Measurements from ENCODE around the gene EIF5AL1. TPM values are rescaled to one million over a fixed set of nuclear protein-coding genes. Genes with fewer than 3 reads are reported as not detected.
"Not testable (repeated sequence)": the region's sequence is repeated elsewhere in the genome, so short reads cannot be mapped to it uniquely, and the experiment has no call there.

EIF5AL1 gene
- total RNA-seq, 4 donors from 2014 or later: 0.24 to 0.33 TPM; not detected in 2

DNA sequence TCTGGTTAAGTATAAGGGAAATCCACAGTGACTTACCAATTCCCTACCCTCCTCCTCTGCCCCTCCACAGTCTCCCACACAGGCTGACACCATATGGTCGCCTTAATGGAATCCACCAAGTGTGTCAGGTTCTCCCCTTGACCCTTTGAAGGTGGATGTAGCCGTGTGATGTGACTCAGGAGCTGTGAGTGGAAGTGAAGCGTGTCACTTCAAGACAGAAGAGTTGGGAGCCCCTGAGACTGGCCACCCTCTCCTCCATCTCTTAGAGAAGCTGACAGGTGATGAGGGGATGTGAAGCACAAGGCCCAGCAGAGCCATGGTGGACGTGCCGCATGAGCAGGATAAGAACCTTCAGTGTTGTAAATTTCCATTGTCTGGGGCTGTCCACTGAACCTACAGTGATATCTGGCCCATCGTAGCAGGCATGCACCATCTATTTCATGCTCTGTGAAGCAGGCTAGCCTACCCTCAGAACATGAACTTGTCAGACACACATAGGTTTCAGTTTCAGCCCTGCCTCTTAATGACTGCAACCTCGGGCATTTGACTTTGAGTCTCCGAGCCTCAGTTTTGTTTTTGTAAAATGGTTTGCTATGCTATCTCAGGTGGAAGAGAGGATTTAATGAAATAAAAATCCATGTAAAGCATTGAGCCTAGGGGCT is 12.8 kb downstream of the EIF5AL1 start:
- H3K4me1 ChIP-seq; H3K27me3 ChIP-seq; H3K4me3 ChIP-seq (replicated peaks in 1 of 3); H3K9me3 ChIP-seq; intact Hi-C loops (cut with DNase I); H3K27ac ChIP-seq; H3K36me3 ChIP-seq; DNase-seq: not testable (repeated sequence)
- WGBS, 2 donors: 69 to 86% methylated on average over 3 to 7 of the region's 8 CpGs

GRCh38 chr10:79528261-79528660 is 15.9 kb downstream of the EIF5AL1 start:
- DNase-seq; H3K4me1 ChIP-seq; H3K4me3 ChIP-seq (replicated peaks in 1 of 3); H3K9me3 ChIP-seq; H3K36me3 ChIP-seq; intact Hi-C loops (cut with DNase I); H3K27ac ChIP-seq; H3K27me3 ChIP-seq: not testable (repeated sequence)
- 80 to 94% methylated on average over 4 of the region's 4 CpGs for WGBS, 2 donors

DNA sequence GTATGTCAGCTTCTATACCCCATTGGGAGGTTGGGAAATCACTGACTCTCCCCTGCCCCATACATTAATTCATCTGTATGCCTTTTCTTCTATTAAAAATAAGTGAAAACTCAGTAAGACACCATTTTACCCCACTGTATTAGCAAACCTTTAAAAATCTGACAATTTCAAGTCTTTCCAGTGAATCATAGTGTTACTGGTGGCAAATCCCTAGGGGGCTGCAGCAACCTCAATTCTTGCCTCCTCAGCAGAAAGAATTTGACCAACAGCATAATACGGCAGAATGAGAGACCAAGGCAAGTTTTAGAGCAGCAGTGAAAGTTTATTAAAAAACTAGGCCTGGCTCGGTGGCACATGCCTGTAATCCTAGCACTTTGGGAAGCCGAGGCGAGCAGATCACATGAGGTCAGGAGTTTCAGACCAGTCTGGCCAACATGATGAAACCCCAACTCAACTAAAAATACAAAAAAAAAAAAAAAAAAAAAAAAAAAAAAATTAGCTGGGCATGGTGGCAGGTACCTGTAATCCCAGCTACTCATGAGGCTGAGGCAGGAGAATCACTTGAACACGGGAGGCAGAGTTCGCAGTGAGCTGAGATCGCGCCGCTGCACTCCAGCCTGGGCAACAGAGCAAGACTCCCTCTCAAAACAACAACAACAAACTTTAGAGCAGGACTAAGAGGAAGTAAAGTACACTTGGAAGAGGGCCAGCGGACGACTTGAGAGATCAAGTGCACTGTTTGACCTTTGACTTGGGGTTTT is 21.0 kb downstream of the EIF5AL1 start:
- H3K27ac ChIP-seq; H3K27me3 ChIP-seq; H3K4me3 ChIP-seq (replicated peaks in 1 of 3); H3K4me1 ChIP-seq; intact Hi-C loops (cut with DNase I); H3K36me3 ChIP-seq; H3K9me3 ChIP-seq: not testable (repeated sequence)
- DNase-seq: peak; percentile 51 to 61
- 44 to 50% methylated on average over 8 to 11 of the region's 11 CpGs for WGBS, 2 donors

GRCh38 chr10:79533903-79534175 is 21.5 kb downstream of the EIF5AL1 start:
- H3K36me3 ChIP-seq; H3K9me3 ChIP-seq; H3K27me3 ChIP-seq; intact Hi-C loops (cut with DNase I); DNase-seq; H3K27ac ChIP-seq; H3K4me3 ChIP-seq (replicated peaks in 1 of 3); H3K4me1 ChIP-seq: not testable (repeated sequence)
- WGBS, 2 donors: 75% methylated on average over 1 of the region's 5 CpGs; no CpG with 5 or more reads in 1 of the 2 donors

DNA sequence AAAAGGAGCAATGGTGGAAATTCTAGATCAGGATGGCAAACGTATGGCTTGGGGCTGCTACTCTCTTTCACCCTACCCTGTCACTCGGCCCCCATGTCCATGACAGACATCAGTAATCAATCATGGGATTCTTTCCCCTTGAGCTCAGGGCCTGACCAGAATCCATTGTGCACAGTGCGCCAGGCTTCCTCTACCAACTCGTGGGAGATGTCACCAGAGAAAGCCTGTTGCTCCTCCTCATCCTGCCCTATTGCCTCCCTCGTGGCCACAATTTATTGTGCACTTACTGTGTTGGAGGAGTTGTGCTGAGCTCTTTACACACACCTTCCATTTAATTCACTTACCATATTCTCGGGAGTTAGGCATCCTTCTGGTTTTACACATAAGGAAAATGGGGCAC is 26.0 kb downstream of the EIF5AL1 start:
- H3K4me1 ChIP-seq; H3K27ac ChIP-seq; H3K9me3 ChIP-seq; H3K4me3 ChIP-seq (replicated peaks in 1 of 3); intact Hi-C loops (cut with DNase I); H3K27me3 ChIP-seq; DNase-seq; H3K36me3 ChIP-seq: not testable (repeated sequence)
- 81 to 83% methylated on average over 6 of the region's 6 CpGs for WGBS, 2 donors

- DNase-seq; intact Hi-C loops (cut with DNase I); H3K36me3 ChIP-seq; H3K27me3 ChIP-seq; H3K4me1 ChIP-seq; H3K9me3 ChIP-seq; H3K27ac ChIP-seq; H3K4me3 ChIP-seq (replicated peaks in 1 of 3): not testable (repeated sequence)
- WGBS, 2 donors: 92 to 95% methylated on average over 1 of the region's 1 CpG
These were observed 28.6 kb downstream of the EIF5AL1 start for GRCh38 chr10:79540930-79541329.

DNA sequence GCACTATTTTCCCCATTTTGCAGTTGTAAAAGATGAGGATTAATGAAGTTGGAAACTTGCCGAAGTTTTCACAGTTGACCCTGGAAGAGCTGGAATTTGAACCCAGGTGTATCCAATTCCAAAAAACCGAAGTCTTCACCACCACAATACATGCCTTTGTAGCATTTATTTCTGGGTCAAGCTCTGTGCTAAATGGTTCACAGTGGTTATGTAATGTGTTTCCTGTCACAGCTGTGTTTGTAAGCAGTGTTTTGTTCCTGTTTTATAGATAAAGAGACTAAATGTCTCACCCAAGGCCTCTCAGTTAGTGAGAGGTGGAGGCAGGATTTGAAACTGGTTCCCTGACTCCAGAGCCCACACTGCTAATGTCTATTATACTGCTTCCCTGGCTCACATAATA is 30.3 kb downstream of the EIF5AL1 start:
- no peaks in the 10 kb centered on the region for H3K36me3 ChIP-seq
- no peak overlapping the region for H3K4me3 ChIP-seq (replicated peaks in 1 of 3)
- intact Hi-C loops (cut with DNase I): no loop called here

GRCh38 chr10:79544408-79544807 is 32.1 kb downstream of the EIF5AL1 start:
- H3K36me3 ChIP-seq; H3K27ac ChIP-seq; intact Hi-C loops (cut with DNase I); H3K27me3 ChIP-seq; H3K4me1 ChIP-seq; DNase-seq; H3K9me3 ChIP-seq; H3K4me3 ChIP-seq (replicated peaks in 1 of 3): not testable (repeated sequence)
- 85 to 92% methylated on average over 3 of the region's 3 CpGs for WGBS, 2 donors

More for the DNA sequence above, 30.3 kb downstream of the EIF5AL1 start:
- Histone ChIP-seq H3K27me3 (no peaks in the 10 kb centered on the region), H3K4me1 (no peaks in the 10 kb centered on the region), H3K9me3 (no peaks in the 10 kb centered on the region), H3K27ac (no peak overlapping the region)
- DNase-seq: no peak
- TF ChIP-seq POLR2A (IDR thresholded peaks at IDR 0.05): no peak
- TF ChIP-seq, protein P1, sequence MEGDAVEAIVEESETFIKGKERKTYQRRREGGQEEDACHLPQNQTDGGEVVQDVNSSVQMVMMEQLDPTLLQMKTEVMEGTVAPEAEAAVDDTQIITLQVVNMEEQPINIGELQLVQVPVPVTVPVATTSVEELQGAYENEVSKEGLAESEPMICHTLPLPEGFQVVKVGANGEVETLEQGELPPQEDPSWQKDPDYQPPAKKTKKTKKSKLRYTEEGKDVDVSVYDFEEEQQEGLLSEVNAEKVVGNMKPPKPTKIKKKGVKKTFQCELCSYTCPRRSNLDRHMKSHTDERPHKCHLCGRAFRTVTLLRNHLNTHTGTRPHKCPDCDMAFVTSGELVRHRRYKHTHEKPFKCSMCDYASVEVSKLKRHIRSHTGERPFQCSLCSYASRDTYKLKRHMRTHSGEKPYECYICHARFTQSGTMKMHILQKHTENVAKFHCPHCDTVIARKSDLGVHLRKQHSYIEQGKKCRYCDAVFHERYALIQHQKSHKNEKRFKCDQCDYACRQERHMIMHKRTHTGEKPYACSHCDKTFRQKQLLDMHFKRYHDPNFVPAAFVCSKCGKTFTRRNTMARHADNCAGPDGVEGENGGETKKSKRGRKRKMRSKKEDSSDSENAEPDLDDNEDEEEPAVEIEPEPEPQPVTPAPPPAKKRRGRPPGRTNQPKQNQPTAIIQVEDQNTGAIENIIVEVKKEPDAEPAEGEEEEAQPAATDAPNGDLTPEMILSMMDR (IDR thresholded peaks at IDR 0.05): no peak
- 71 to 75% methylated on average over 2 of the region's 2 CpGs for WGBS, 2 donors

- not testable (repeated sequence) for H3K36me3 ChIP-seq
- 84 to 87% methylated on average over 3 of the region's 3 CpGs for WGBS, 2 donors
These were observed 32.8 kb downstream of the EIF5AL1 start for GRCh38 chr10:79544926-79545659.

GRCh38 chr10:79547128-79547527 is 34.8 kb downstream of the EIF5AL1 start:
- DNase-seq; H3K4me1 ChIP-seq; H3K27me3 ChIP-seq; intact Hi-C loops (cut with DNase I); H3K27ac ChIP-seq; H3K9me3 ChIP-seq; H3K36me3 ChIP-seq; H3K4me3 ChIP-seq (replicated peaks in 1 of 3): not testable (repeated sequence)
- 89 to 94% methylated on average over 2 of the region's 2 CpGs for WGBS, 2 donors

More at GRCh38 chr10:79544926-79545659, 32.8 kb downstream of the EIF5AL1 start:
- DNase-seq; H3K4me1 ChIP-seq; intact Hi-C loops (cut with DNase I); H3K4me3 ChIP-seq (replicated peaks in 1 of 3); H3K27ac ChIP-seq; H3K9me3 ChIP-seq; H3K27me3 ChIP-seq: not testable (repeated sequence)
